ENCODE data around the gene IL17D.

DNA sequence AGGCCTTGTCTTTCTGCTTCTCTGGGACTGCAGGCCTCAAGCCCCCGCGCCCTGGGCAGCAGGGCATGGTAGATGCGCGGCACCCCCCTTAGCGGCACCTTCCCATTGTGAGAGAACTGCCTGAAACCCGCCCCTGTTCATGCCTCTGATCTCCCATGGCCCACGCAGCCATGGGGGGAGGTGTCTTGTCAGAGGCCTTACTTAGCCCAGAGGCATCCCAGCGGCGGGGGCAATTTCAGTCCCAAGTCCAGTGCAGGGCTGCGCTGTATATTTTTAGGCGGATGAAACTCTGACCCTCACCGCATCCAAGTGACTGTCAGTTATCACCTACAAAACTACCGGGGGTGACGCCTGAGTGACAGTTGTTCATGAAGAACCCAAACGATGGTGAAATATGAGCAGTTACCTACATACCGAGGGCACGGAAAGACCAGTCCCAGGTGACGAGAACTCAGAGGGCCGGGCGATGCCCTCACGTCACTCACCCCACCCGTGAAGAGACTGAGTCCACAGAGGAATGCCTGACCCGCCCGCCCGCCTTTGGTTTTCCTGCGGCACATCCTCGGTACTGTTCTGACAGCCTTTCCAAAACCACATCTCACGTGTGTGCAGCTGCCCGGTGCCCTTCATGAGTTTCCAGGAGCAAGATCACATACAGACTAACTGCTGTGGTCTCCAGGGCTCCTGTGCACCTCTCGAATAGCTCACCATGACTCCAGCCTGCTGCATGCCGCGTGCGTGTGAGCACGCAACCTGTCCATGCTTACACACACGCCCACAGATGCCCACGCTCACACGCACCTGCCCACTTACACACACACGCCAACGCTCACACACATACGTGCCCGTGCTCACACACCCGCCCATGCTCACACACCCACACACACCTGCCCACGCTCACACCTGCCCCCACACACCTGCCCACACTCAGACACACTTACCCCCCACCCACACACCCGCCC lies 14.4 kb downstream of the IL17D start:
- TF ChIP-seq POLR2A (IDR thresholded peaks at IDR 0.05; ENCODE audit: low read depth, low read length) (no peak), POLR2AphosphoS5 (IDR thresholded peaks at IDR 0.05; ENCODE audit: insufficient read depth, low read depth, low read length) (no peak), JUN (IDR thresholded peaks at IDR 0.05; ENCODE audit: borderline replicate concordance, insufficient read depth, insufficient read length, low read depth) (no peak)
- TF ChIP-seq, protein P1, sequence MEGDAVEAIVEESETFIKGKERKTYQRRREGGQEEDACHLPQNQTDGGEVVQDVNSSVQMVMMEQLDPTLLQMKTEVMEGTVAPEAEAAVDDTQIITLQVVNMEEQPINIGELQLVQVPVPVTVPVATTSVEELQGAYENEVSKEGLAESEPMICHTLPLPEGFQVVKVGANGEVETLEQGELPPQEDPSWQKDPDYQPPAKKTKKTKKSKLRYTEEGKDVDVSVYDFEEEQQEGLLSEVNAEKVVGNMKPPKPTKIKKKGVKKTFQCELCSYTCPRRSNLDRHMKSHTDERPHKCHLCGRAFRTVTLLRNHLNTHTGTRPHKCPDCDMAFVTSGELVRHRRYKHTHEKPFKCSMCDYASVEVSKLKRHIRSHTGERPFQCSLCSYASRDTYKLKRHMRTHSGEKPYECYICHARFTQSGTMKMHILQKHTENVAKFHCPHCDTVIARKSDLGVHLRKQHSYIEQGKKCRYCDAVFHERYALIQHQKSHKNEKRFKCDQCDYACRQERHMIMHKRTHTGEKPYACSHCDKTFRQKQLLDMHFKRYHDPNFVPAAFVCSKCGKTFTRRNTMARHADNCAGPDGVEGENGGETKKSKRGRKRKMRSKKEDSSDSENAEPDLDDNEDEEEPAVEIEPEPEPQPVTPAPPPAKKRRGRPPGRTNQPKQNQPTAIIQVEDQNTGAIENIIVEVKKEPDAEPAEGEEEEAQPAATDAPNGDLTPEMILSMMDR (IDR thresholded peaks at IDR 0.05; ENCODE audit: extremely low read depth in 1 of 2, insufficient read depth in 1 of 2, low read depth in 1 of 2, low read length in 2 of 2) = no peak
- TF ChIP-seq, protein P2, sequence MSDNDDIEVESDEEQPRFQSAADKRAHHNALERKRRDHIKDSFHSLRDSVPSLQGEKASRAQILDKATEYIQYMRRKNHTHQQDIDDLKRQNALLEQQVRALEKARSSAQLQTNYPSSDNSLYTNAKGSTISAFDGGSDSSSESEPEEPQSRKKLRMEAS (IDR thresholded peaks at IDR 0.05; ENCODE audit: insufficient read depth, insufficient read length) = no peak
